Muscle of arm (tissue), 12 donors: ENCODE data around the gene CYLD. TPM values are rescaled to one million over a fixed set of nuclear protein-coding genes. Genes with fewer than 3 reads are reported as not detected.

Experiments
- DNase-seq: peaks from one replicate; pipeline ENCODE4 v3.0.0-alpha.2; 2013
- polyA plus RNA-seq, 12 donors: library from polyadenylated mRNA; unstranded; fragments of 120-200 nt; gene quantifications; one replicate each; pipeline ENCODE4 v1.2.1, GENCODE V29; 2013; ENCODE audit not compliant: insufficient read length in 12 of 12

Gene CYLD
- polyA plus RNA-seq, 12 donors: 22.5 to 40.7 (median 31.6) TPM; not detected in 1

GRCh38 chr16:50776037-50776436 is 34.2 kb downstream of the CYLD start:
- DNase-seq: no peak

- no peak for DNase-seq
Observed at GRCh38 chr16:50778284-50779163, 36.6 kb downstream of the CYLD start.

GRCh38 chr16:50781043-50781442 is 39.2 kb downstream of the CYLD start:
- no peak for DNase-seq

GRCh38 chr16:50781518-50781917 is 39.6 kb downstream of the CYLD start:
- no peak for DNase-seq

- no peak for DNase-seq
Observed at GRCh38 chr16:50789757-50790156, 47.9 kb downstream of the CYLD start.

- no peak for DNase-seq
Observed at GRCh38 chr16:50791522-50791921, 49.6 kb downstream of the CYLD start.

GRCh38 chr16:50796829-50797228 is 54.9 kb downstream of the CYLD start:
- no peak for DNase-seq

GRCh38 chr16:50797456-50797855 is 55.6 kb downstream of the CYLD start:
- no peak for DNase-seq

- DNase-seq: no peak
Observed at GRCh38 chr16:50800074-50800473, 58.2 kb downstream of the CYLD start.

- DNase-seq: no peak
Observed at GRCh38 chr16:50801036-50801435, 59.1 kb downstream of the CYLD start.

- no peak for DNase-seq
Observed at GRCh38 chr16:50802000-50802399, 60.1 kb downstream of the CYLD start.

- DNase-seq: no peak
Observed at GRCh38 chr16:50802961-50803360, 61.1 kb downstream of the CYLD start.

- DNase-seq: no peak
Observed at GRCh38 chr16:50804290-50804907, 62.5 kb downstream of the CYLD start.

- DNase-seq: peak; percentile 94
Observed at GRCh38 chr16:50806099-50807062, 64.5 kb downstream of the CYLD start.

GRCh38 chr16:50808929-50809538 is 67.1 kb downstream of the CYLD start:
- DNase-seq: no peak

- DNase-seq: no peak
Observed at GRCh38 chr16:50809561-50809960, 67.7 kb downstream of the CYLD start.

- DNase-seq: no peak
Observed at GRCh38 chr16:50810241-50810965, 68.5 kb downstream of the CYLD start.

GRCh38 chr16:50812046-50812445 is 70.2 kb downstream of the CYLD start:
- DNase-seq: no peak

GRCh38 chr16:50812876-50813466 is 71.1 kb downstream of the CYLD start:
- no peak for DNase-seq

- no peak for DNase-seq
Observed at GRCh38 chr16:50814052-50814451, 72.2 kb downstream of the CYLD start.

- DNase-seq: no peak
Observed at GRCh38 chr16:50814541-50814940, 72.7 kb downstream of the CYLD start.
